Upper lobe of left lung (tissue), 6 donors: ENCODE measurements around the gene USP13. TPM values are rescaled to one million over a fixed set of nuclear protein-coding genes. Genes with fewer than 3 reads are reported as not detected.
"Not testable (repeated sequence)": the region's sequence is repeated elsewhere in the genome, so short reads cannot be mapped to it uniquely, and the experiment has no call there.

Experiments used
- ATAC-seq, 2 donors: fragments of 200-7000 bp; cut with Tn5 transposase; one replicate each; pipeline ENCODE4 v1.9.1; 2022; ENCODE audit warnings: mild to moderate bottlenecking in 2 of 2, moderate library complexity in 2 of 2; ENCODE audit not compliant: low FRiP score in 2 of 2
- DNase-seq, 2 donors: peaks; one replicate each; pipeline ENCODE4 v3.0.0-alpha.2; 2019 to 2020
- H3K27ac ChIP-seq, 4 donors: fragments of 200-600 bp; sonication (generic); one replicate each; pipeline ENCODE4 v1.5.1; 2016 to 2019
- H3K27me3 ChIP-seq, 4 donors: fragments of 200-600 bp; sonication (generic); one replicate each; pipeline ENCODE4 v1.5.1; 2017 to 2019
- H3K36me3 ChIP-seq, 4 donors: fragments of 200-600 bp; sonication (generic); one replicate each; pipeline ENCODE4 v1.5.1; 2016 to 2019
- H3K4me1 ChIP-seq, 4 donors: fragments of 200-600 bp; sonication (generic); one replicate each; pipeline ENCODE4 v1.5.1; 2018 to 2019
- H3K4me3 ChIP-seq, 4 donors: fragments of 200-600 bp; sonication (generic); one replicate each; pipeline ENCODE4 v1.5.1; 2017 to 2019; ENCODE audit warnings: mild to moderate bottlenecking in 2 of 4, moderate library complexity in 1 of 4
- H3K9me3 ChIP-seq, 4 donors: fragments of 200-600 bp; sonication (generic); one replicate each; pipeline ENCODE4 v1.5.1; 2018 to 2019
- EP300 ChIP-seq, 4 donors: sonication (generic); formaldehyde crosslinking; IDR thresholded peaks; one replicate each; pipeline ENCODE4 v1.5.1; 2017; ENCODE audit warnings: antibody characterized with exemption in 4 of 4, control low read depth in 2 of 4
- POLR2A ChIP-seq, 4 donors: fragments of 450-650 bp; IDR thresholded peaks; one replicate each; pipeline ENCODE4 v1.5.1; 2016 to 2017; ENCODE audit warnings: antibody characterized with exemption in 4 of 4, mild to moderate bottlenecking in 2 of 4
- POLR2AphosphoS5 ChIP-seq, 2 donors: sonication (generic); formaldehyde crosslinking; IDR thresholded peaks; one replicate each; pipeline ENCODE4 v1.5.1; 2017; ENCODE audit warnings: antibody characterized with exemption in 2 of 2
- WGBS, 2 donors: methylation state at CpG; one replicate each; pipeline ENCODE4 v1.1.5; 2017 to 2018; 5-methylcytosine and 5-hydroxymethylcytosine counted together
- total RNA-seq, 6 donors: library from RNA; depleted of rRNA in 4 of 6; stranded (reverse); fragments of >200 nt in 4 of 6; gene quantifications; one replicate each; pipeline versions ENCODE4 v1.1.0 to v1.2.1, GENCODE V29; 2016 to 2021
- TF ChIP-seq, protein P1 (sequence below), 6 experiments: fragments of 450-650 bp in 4 of 6; fragments of 200-600 bp in 2 of 6; sonication (generic) in 2 of 6; IDR thresholded peaks; one replicate each; pipeline ENCODE4 v1.5.1; 2016 to 2019; ENCODE audit warnings: antibody characterized with exemption in 6 of 6
- donor health status: DM: no; HTN: no; CAD: no; lungs with moderate emphysema.
- donor health status: DM: no; HTN: yes; CAD: no; lungs with severe emphysema.

USP13 gene
- total RNA-seq, 6 donors from 2014 or later, result 14.4 to 34.6 (median 27.8) TPM

DNA sequence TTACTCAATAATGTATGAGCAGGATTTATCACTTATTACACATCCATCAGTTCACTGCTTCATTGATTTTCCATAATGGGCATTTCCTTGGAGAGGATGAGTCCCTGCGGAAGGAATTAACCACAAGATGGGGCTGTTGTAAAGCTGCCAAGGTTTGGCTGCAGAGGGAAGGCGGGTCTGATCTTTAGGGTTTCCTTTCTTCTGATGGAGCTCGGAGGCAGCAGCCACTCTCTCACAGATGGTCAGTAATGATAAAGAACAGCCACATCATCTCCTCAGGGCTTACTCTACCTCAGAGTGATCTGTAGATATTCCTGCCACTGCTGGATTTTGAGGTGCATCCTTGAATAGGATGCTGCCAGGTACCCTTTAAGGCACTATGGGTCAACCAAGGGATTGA is 115.2 kb downstream of the USP13 start:
- DNase-seq (no peak), ATAC-seq (no peak)
- no peak overlapping the region for H3K4me3 ChIP-seq
- no peaks in the 10 kb centered on the region for H3K27me3 ChIP-seq
- H3K27ac ChIP-seq, result no peak overlapping the region
- no peaks in the 10 kb centered on the region for H3K4me1 ChIP-seq
- TF ChIP-seq EP300 (IDR thresholded peaks at IDR 0.05) (no peak), POLR2A (IDR thresholded peaks at IDR 0.05) (no peak), POLR2AphosphoS5 (IDR thresholded peaks at IDR 0.05) (no peak)
- TF ChIP-seq, protein P1, sequence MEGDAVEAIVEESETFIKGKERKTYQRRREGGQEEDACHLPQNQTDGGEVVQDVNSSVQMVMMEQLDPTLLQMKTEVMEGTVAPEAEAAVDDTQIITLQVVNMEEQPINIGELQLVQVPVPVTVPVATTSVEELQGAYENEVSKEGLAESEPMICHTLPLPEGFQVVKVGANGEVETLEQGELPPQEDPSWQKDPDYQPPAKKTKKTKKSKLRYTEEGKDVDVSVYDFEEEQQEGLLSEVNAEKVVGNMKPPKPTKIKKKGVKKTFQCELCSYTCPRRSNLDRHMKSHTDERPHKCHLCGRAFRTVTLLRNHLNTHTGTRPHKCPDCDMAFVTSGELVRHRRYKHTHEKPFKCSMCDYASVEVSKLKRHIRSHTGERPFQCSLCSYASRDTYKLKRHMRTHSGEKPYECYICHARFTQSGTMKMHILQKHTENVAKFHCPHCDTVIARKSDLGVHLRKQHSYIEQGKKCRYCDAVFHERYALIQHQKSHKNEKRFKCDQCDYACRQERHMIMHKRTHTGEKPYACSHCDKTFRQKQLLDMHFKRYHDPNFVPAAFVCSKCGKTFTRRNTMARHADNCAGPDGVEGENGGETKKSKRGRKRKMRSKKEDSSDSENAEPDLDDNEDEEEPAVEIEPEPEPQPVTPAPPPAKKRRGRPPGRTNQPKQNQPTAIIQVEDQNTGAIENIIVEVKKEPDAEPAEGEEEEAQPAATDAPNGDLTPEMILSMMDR (IDR thresholded peaks at IDR 0.05), result peak in 2 of 6 experiments; percentile 7
- H3K9me3 ChIP-seq, result no peaks in the 10 kb centered on the region
- H3K36me3 ChIP-seq, result peaks cover 4 to 44% (median 27%) of the 10 kb centered on the region in 4 donors
- 39 to 55% methylated on average over 3 of the region's 3 CpGs for WGBS, 2 donors

DNA sequence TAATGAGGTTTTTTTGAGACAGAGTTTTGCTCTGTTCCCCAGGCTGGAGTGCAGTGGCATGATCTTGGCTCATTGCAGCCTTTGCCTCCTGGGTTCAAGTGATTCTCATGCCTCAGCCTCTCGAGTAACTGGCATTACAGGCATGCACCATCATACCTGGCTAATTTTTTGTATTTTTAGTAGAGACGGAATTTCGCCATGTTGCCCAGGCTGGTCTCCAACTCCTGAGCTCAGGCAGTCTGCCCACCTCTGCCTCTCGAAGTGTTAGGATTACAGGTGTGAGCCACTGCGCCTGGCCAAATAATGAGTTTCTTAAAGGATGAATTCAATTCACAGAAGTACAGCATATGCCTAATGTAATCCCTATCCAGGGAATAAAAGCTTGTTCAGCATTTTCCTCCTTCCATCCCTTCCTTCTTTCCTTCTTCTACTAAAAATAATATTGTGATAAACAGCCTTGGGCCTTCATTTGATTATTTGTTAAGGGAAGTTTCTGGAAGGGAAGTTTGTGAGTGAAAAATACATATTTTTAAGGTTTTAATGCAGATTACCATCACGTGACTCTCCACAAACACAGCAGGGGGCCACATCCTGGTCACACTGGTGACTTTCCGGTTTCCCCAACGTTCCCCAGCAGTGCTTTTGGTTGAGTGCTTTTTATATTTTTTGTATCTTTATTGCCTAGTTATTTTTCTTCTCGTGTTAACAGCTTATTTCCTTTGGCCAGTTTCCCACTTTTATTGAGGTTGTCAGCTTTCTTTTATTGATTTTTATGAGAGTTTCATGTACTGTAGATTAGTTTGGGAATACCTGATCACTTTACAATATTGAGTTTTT is 116.8 kb downstream of the USP13 start:
- no peaks in the 10 kb centered on the region for H3K4me1 ChIP-seq
- ATAC-seq (no peak), DNase-seq (no peak)
- no peak overlapping the region for H3K27ac ChIP-seq
- TF ChIP-seq POLR2A (IDR thresholded peaks at IDR 0.05), result no peak
- TF ChIP-seq EP300 (IDR thresholded peaks at IDR 0.05), result no peak
- TF ChIP-seq, protein P1 (IDR thresholded peaks at IDR 0.05), result no peak
- TF ChIP-seq POLR2AphosphoS5 (IDR thresholded peaks at IDR 0.05), result no peak
- no peaks in the 10 kb centered on the region for H3K27me3 ChIP-seq
- H3K36me3 ChIP-seq, result peaks cover 4 to 45% (median 21%) of the 10 kb centered on the region in 4 donors
- H3K9me3 ChIP-seq, result no peaks in the 10 kb centered on the region
- 47 to 54% methylated on average over 9 of the region's 9 CpGs for WGBS, 2 donors
- H3K4me3 ChIP-seq, result no peak overlapping the region

DNA sequence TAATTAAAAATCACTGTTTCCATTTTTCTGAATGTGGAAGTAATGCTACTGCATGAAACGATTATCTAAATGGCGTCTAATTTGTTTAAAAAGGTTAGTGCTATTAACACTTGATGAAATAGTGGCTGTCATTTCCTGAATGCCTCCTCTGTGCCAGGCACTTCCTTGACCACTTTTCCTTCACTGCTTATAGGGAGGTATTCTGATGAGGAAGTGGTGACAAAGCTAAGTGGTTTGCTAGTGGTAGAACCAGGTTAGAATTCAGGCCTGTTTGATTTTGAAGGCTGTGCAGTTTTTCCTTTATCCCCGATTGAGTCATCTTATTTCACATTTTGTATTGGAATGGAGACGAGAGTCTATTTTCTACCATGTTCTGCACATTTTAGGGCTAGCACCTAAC is 119.0 kb downstream of the USP13 start:
- DNase-seq (no peak), ATAC-seq (no peak)
- Histone ChIP-seq H3K4me3 (no peak overlapping the region), H3K27me3 (no peaks in the 10 kb centered on the region), H3K9me3 (no peaks in the 10 kb centered on the region), H3K27ac (no peak overlapping the region), H3K36me3 (peaks cover 1 to 26% (median 4%) of the 10 kb centered on the region in 4 donors), H3K4me1 (no peaks in the 10 kb centered on the region)
- TF ChIP-seq, protein P1 (IDR thresholded peaks at IDR 0.05), result peak in 1 of 6 experiments; percentile 4
- TF ChIP-seq EP300 (IDR thresholded peaks at IDR 0.05), result no peak
- TF ChIP-seq POLR2AphosphoS5 (IDR thresholded peaks at IDR 0.05), result no peak
- no peak for TF ChIP-seq POLR2A (IDR thresholded peaks at IDR 0.05)
- WGBS, 2 donors, result 61 to 68% methylated on average over 4 of the region's 4 CpGs

DNA sequence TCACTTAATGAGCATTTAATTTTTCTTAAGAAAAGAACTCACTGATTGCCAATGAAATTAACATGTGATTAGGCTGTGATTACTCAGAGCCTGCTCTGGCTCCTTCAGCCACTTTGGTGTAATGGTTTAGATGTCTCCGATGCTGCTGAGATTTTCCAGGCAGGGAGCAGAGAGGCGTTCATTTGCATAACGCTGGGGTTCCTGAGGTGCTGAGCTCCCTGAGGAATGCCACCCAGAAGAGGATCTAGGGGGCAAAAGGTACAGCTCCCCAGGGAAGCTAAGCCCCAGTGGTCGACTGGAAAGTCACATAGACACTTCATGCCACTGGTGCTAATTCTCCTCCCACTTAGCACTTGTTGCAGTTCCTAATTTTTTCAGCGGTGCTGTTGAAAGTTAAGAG is 119.5 kb downstream of the USP13 start:
- no peak for ATAC-seq
- Histone ChIP-seq H3K9me3 (no peaks in the 10 kb centered on the region), H3K27me3 (no peaks in the 10 kb centered on the region), H3K27ac (no peak overlapping the region), H3K4me3 (no peak overlapping the region), H3K4me1 (no peaks in the 10 kb centered on the region), H3K36me3 (peaks cover 0 to 21% (median under 1%) of the 10 kb centered on the region in 4 donors)
- WGBS, 2 donors, result 72 to 79% methylated on average over 5 of the region's 5 CpGs
- TF ChIP-seq EP300 (IDR thresholded peaks at IDR 0.05) (no peak), POLR2AphosphoS5 (IDR thresholded peaks at IDR 0.05) (no peak)
- no peak for DNase-seq

DNA sequence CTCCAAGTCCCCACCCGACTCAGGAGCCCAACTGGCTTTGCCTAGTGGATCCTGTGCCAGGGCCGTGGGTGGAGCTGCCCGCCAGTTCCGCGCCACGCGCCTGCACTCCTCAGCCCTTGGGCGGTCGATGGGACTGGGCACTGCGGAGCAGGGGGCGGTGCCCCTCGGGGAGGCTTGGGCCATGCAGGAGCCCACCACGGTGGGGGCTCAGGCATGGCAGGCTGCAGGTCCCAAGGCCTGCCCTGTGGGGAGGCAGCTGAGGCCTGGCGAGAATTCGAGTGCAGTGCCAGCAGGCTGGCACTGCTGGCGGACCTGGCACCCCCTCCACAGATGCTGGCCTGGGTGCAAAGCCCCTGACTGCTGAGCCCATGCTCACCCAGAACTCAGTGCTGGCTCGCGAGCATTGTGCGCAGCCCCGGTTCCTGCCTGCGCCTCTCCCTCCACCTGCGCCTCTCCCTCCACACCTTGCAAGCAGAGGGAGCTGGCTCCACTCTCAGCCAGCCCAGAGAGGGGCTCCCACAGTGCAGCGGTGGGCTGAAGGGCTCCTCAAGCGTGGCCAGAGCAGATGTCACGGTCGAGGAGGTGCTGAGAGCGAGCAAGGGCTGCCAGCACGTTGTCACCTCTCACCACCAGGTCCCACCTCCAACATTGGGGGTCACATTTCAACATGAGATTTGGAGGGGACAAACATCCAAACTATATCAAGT is 122.7 kb downstream of the USP13 start:
- Histone ChIP-seq H3K36me3 (peaks cover 0 to 13% (median 0%) of the 10 kb centered on the region in 4 donors), H3K4me3 (no peak overlapping the region), H3K27ac (no peak overlapping the region), H3K9me3 (no peaks in the 10 kb centered on the region), H3K4me1 (no peaks in the 10 kb centered on the region), H3K27me3 (no peaks in the 10 kb centered on the region)
- WGBS, 2 donors, result 94 to 98% methylated on average over 6 to 28 of the region's 28 CpGs
- ATAC-seq (peak in 1 of 2 donors; percentile 65), DNase-seq (peak in 1 of 2 donors; percentile 67)
- TF ChIP-seq POLR2AphosphoS5 (IDR thresholded peaks at IDR 0.05) (no peak), EP300 (IDR thresholded peaks at IDR 0.05) (no peak), POLR2A (IDR thresholded peaks at IDR 0.05) (no peak)
- TF ChIP-seq, protein P1 (IDR thresholded peaks at IDR 0.05), result no peak

DNA sequence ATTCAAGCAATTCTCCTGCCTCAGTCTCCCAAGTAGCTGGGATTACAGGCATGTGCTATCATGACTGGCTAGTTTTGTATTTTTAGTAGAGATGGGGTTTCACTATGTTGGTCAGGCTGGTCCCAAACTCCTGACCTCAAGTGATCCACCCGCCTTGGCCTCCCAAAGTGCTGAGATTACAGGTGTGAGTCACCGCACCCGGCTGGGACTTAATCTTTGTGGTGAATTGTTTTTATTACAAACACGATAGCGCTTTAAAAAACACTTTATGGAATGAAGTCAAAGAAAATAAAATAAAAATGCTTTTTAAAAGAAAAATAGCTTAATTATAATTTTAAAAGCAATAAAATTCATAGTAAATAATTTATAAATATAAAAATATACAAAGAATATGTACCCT is 130.0 kb downstream of the USP13 start:
- DNase-seq, H3K27me3 ChIP-seq, H3K4me3 ChIP-seq, H3K4me1 ChIP-seq, H3K9me3 ChIP-seq, ATAC-seq, H3K27ac ChIP-seq: not testable (repeated sequence)
- 97 to 99% methylated on average over 5 of the region's 5 CpGs for WGBS, 2 donors
- peaks cover 0 to 28% (median 9%) of the 10 kb centered on the region in 4 donors for H3K36me3 ChIP-seq
